G401.6 (cell line): ENCODE results near the gene PGLYRP2.
"Not testable (repeated sequence)": the region's sequence is repeated elsewhere in the genome, so short reads cannot be mapped to it uniquely, and the experiment has no call there.

Experiments
- FAIRE-seq: peaks from 2 replicates; lab custom pipeline; 2012; peaks lifted over from hg19 to GRCh38; lab: Jason Lieb, UNC

PGLYRP2 gene

GRCh38 chr19:15488489-15489226, 9.4 kb upstream of the PGLYRP2 start:
- no peak for FAIRE-seq

DNA sequence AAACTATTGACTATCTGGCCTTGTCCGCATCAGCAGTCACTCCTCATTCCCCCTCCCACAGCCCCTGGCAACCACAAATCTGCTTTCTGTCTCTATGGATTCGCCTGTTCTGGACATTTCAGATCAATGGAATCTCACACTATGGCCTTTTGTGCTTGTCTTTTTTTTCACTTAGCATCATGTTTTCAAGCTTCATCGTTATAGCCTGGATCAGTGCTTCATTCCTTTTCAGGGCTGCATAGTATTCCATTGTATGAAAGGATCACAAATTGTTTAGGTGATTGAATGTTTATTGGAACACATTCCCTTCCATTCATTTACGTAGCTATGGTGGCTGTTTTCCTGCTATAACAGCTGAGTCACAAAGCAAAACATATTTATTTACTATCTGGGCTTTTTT, 7.7 kb upstream of the PGLYRP2 start:
- FAIRE-seq = no peak

DNA sequence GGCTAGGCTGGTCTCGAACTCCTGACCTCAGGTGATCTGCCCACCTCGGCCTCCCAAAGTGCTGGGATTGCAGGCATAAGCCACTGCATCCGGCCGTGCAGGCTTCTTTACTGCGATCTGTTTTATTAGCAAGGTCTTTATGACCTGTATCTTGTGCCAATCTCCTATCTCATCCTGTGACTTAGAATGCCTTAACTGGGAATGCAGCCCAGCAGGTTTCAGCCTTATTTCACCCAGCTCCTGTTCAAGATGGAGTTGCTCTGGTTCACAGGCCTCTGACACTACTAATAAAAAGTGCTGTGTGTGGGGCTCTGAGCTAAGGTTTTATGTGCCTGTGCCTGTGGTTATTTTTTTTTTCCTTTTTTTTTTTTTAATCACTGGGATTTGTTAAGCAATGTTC, 6.5 kb upstream of the PGLYRP2 start:
- not testable (repeated sequence) for FAIRE-seq

GRCh38 chr19:15480996-15481395, 1.7 kb upstream of the PGLYRP2 start:
- FAIRE-seq = not testable (repeated sequence)

DNA sequence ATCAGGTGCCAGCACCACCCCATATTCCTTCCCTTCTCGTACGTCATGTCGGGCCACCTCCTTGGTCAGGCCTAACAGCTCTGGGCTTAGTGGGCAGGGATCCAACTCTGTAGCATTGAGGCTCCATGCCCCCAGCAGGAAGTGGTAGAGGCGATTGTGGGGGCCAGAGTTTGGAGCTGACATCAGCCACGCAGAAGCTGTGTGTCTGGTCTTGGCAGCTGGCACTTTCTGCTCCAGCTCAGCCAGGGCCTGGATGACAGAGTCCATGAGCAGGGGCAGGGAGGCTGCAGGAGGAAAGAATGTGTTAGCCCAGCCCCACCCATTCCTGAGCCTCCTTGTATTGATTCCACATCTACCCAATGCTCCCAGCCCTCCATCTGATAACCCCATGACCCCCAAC, 3.0 kb downstream of the PGLYRP2 start:
- no peak for FAIRE-seq

DNA sequence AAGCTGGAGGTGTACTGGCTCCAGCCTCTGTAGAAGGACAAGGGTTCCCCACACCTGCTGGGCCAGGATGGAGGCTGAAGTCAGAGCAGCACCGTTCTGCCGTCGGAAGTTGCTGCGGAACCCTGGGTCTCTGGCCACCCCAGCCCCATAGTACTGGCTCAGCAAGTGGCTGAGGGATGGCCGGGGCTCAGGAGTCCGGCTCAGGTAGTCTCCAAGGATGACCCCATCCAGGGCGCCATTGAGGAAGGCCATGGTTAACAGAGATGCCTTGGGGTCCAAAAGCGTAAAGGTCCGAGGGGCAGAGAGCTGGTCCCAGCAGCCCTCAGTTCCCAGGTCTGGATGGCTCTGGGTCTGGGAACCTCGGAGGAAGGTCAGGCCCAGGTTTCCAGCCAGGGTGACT, 3.7 kb downstream of the PGLYRP2 start:
- FAIRE-seq = no peak

DNA sequence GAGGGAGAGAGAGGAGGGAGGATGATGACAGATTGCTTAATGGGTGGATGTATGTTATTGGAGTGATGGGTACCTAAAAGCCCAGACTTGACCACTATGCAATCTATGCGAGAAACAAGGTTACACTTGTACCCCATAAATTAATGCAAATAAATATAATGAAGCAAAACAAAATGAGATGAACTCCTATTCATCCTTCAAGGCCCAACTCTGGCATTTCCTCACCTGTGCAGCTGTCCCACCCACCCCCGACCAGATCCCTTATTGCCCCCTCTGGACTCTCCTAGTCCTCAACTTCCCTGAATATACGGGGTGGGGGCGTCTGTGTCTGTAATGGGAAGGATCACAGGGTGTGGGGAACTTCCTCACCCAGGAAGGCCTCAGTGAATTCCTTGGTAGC, 4.1 kb downstream of the PGLYRP2 start:
- no peak for FAIRE-seq

DNA sequence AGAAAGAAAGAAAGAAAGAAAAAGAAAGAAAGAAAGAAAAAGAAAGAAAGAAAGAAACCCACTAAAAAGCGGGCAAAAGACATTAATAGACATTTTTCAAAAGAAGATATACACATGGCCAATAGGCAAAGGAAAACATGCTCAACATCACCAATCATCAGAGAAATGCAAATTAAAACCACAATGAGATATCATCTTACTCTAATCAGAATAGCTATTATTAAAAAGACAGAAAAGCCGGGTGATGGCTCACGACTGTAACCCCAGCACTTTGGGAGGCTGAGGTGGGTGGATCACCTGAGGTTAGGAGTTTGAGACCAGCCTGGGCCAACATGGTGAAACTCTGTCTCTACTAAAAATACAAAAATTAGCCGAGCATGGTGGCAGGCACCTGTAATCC, 5.5 kb downstream of the PGLYRP2 start:
- not testable (repeated sequence) for FAIRE-seq

GRCh38 chr19:15471639-15472101, 7.6 kb downstream of the PGLYRP2 start:
- FAIRE-seq = no peak

DNA sequence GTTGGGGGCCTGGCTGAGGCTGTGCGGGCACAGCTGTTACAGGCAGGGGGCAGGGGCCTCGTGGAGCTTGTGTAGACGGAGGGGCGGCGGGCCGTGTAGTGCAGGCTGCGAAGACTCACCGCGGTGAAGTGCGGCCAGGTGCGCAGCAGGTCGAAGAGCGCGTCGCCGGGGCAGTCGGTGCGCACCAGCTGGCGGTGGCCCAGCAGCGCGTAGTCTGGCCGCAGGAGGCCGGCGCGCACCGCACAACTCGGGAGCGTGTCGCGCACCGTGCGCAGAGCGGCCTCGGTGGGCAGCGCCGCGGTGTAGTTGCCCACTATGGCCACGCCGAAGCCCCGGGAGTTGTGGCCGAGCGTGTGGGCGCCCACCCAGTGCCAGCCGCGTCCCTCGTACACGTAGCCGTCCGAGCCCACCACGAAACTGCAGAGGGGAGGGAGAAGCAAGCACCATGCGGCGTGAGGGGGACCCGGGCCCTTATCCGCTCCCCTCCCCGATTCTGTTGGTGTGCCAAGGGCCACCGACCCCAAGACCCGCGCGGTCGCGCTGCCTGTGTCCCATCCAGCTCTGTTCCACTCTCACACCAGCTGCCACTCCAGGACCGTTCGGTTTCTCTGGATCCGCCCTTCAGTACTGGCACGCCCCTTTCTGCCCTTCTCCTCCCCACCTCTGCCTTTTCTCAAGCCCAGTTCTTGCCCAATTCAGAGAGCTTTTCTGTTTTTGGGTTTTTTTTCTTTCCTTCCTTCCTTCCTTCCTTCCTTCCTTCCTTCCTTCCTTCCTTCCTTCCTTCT, 9.6 kb downstream of the PGLYRP2 start:
- FAIRE-seq = no peak

DNA sequence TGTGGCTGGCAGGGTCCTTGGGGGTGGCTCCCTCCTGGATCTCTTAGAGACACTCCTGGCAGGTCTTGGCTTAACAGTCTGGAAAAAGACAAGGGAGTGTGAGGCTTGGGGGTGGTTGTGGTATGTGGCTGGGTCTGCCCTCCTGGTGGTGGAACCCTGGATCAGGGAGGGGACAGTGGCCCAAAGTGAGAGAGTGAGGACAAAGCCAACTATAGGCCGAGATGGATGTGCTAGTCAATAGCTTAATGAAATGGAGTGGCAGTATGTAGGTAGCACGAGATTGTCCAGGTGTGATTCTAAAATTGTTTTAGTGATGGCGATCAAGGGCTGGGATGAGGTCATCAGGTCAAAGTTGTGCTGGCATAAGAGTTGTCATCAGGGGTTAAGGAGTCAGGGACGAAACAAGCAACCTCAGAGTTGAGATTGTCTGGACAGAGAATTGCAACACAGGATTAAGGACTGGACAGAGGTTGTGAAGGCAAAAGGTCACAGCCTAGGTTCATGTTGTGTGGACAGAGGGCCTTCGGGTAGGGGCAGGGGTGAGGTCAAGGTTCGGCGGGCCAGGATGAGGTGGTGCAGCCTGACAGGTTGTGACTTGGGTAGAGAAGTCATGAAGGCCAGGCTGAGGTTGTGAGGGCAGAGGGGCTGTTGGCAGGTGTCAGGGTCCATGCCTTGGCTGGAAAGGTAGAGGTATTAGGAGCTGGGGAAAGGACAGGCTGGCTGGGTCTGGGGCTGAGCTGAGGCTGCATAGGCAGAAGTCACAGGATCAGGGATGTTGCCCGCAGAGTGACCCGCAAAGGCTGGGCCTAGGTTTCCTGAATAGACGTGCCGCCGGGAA, 10.4 kb downstream of the PGLYRP2 start:
- FAIRE-seq = no peak

DNA sequence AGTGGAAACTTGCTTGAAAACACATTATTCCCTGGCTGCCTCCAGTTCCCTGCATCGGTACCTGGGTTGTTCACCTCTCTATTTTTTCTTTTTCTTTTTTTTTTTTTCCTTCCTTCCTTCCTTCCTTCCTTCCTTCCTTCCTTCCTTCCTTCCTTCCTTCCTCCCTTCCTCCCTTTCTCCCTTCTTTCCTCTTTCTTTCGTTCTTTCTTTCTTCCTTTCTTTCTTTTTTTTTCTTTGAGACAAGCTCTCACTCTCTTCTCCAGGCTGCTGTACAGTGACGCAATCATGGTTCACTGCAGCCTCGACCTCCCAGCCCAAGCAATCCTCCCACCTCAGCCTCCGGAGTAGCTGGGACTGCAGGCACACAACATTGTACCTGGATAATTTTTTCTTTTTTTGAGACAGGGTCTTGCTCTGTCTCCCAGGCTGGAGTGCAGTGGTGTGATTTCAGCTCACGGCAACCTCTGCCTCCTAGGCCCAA, 11.5 kb downstream of the PGLYRP2 start:
- no peak for FAIRE-seq

- FAIRE-seq = no peak
Measured at GRCh38 chr19:15466851-15467733, 12.2 kb downstream of the PGLYRP2 start.

DNA sequence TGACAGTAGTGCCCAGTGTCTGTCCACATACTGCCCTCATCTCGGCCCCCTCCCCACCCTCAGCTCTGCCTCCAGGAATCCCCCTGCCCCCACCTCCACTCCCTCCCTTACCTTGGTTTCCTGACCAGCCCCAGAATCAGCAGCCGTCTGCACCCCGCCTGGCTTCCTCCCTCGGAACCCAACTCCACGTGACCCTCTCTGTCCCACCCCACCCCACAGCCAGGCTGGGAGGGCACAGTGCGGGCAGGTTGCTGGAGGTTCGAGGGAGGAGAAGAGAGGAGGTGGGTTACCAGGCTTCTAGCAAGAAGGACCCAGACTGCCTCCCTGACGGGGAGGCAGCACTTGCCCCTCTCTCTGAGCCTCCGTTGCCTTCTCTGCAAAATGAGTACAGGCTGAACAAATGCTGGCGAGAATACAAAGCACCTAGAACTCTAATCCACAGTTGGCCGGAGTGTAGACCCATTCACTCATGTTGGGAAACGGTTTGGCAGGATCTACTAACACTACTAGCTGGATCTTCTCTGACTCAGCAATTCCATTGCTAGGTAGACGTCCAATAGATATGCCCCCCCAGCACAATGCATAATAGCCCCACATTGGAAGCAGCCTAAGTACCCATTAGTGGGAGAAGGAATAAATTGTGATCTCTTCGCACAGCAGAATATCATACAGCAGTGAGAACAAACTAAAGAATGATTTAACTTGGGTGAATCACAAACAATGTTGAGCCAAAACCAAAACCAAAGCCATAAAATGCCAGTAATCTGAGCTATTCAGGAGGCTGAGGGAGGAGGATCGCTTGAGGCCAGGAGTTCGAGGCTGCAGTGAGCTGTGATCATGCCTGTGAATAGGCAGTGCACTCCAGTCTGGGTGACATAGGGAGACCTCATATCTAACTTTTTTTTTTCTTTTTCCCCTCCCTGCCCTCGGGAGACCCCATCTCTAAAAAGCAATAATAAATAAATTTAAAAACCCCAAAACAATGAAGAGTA, 14.6 kb downstream of the PGLYRP2 start, which contains the start of gene RASAL3:
RASAL3 (minus strand) TSS at position 151 of the 992 bp plus-strand sequence. CDS start 186 bp downstream, outside the sequence.
- FAIRE-seq = no peak

GRCh38 chr19:15463861-15464371, 15.4 kb downstream of the PGLYRP2 start:
- FAIRE-seq = no peak

DNA sequence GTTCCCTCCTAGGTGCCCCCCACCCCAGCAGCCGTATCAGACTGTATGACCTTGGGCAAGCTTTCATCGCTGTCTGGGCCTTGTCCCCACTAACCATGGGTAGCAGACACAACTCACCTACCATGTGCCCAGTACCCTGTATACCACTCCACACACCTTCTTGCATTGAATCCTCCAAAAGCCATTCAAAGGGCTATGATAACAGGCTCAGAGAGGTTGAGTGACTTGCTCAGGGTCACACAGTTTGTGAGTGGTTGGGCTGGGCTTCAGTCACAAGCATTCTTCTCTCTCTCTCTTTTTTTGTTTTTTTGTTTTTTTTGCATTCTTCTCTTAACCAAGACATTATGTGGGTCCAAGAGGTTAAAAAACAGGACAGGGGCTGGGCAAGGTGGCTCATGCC, 17.6 kb downstream of the PGLYRP2 start:
- FAIRE-seq = no peak

- FAIRE-seq = no peak
Measured at GRCh38 chr19:15457701-15458484, 21.4 kb downstream of the PGLYRP2 start.

- no peak for FAIRE-seq
Measured at GRCh38 chr19:15456871-15457700, 22.2 kb downstream of the PGLYRP2 start.
